LNCAP (cell line): ENCODE data around the gene TOLLIP.

Experiments
- TF ChIP-seq, protein P1 (sequence below): fragments of 450-650 bp; IDR thresholded peaks from 2 replicates; pipeline ENCODE4 v1.5.1; 2017; ENCODE audit warnings: mild to moderate bottlenecking

Gene TOLLIP

DNA sequence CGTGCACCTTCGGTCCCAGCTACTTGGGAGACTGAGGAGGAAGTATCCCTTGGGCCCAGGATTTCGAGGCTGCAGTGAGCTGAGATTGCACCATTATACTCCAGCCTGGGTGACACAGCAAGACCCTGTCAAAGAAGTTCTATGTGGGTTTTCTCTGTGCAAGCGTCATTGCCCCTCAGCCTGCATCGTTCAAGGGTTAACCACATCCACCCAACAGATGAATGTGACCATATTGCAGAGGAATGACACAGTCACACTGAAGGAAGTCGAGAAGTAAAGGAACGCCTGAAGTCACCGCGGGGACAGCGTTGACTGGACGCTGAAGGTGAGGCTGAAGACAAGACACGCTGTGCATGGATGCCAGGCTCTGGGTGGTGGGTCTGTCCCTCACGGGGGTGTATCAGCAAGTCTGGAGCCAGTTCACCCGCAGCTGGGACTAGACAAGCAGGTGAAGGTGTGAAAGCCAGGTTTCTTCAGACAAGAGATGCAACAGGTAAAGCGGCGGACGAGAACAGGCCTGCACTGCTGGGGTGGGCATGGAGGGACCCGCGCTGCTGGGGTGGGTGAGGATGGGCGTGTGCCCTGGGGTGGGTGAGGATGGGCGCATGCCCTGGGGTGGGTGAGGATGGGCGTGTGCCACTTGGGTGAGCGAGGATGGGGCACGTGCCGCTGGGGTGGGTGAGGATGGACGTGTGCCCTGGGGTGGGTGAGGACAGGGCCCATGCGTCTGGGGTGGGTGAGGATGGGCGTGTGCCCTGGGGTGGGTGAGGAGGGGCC is 36.5 kb upstream of the TOLLIP start:
- TF ChIP-seq, protein P1, sequence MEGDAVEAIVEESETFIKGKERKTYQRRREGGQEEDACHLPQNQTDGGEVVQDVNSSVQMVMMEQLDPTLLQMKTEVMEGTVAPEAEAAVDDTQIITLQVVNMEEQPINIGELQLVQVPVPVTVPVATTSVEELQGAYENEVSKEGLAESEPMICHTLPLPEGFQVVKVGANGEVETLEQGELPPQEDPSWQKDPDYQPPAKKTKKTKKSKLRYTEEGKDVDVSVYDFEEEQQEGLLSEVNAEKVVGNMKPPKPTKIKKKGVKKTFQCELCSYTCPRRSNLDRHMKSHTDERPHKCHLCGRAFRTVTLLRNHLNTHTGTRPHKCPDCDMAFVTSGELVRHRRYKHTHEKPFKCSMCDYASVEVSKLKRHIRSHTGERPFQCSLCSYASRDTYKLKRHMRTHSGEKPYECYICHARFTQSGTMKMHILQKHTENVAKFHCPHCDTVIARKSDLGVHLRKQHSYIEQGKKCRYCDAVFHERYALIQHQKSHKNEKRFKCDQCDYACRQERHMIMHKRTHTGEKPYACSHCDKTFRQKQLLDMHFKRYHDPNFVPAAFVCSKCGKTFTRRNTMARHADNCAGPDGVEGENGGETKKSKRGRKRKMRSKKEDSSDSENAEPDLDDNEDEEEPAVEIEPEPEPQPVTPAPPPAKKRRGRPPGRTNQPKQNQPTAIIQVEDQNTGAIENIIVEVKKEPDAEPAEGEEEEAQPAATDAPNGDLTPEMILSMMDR = no peak

DNA sequence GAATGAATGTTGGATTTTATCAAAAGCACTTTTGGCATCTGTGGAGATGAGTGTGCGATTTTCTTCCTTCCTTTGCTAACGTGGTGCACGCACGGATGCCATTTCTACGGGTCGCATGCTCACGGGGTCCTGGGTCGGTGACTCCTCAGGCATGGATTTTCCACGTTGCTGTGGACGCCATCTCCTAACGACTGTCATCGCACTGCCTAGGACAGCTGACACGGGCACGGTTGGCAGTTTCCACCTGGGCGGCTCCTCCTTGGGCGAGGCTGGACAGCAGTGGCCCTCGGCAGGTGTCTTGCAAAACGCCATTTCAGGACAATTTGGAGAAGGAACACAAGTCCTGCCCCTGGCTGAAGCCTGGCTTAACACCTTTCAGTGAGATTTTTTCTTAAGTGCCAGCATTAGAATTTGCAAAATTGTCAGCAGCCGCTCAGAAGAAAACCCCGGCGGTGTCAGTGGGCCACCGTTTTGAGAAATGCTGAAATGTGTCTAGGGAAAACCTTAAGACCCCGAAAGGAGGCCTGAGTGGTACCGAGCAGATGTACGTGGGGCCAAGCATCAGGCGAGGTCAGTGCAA is 34.7 kb upstream of the TOLLIP start:
- TF ChIP-seq, protein P1 = no peak

DNA sequence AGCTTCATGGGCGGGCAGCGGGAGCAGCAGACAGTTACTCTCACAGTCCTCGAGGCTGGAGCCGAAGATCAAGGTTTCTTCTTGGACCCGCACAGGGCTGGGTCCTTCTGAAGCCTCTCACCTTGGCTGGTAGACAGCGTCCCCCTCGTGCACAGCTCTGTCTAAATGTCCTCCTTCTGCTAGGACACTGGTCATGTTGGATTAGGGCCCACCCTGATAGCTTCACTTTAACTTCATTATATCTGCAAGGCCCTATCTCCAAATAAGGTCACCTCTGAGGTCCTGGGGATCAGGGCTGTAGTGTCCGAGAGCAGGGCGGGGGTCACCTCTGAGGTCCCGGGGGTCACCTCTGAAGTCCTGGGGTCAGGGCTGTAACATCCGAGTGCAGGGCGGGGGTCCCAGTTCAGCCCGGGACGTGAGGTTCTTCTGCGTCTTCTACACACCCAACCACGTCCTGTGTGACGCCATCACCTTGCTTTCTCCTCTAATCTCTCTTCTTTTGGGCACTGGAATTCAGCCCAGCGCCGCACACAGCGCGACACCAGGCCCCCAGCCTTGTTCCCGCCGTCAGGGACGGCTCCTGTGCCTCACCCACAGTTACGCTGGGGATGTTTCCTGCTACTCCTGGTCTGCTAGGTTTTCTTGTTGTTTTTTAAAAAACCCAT is 34.1 kb upstream of the TOLLIP start:
- TF ChIP-seq, protein P1 = no peak

DNA sequence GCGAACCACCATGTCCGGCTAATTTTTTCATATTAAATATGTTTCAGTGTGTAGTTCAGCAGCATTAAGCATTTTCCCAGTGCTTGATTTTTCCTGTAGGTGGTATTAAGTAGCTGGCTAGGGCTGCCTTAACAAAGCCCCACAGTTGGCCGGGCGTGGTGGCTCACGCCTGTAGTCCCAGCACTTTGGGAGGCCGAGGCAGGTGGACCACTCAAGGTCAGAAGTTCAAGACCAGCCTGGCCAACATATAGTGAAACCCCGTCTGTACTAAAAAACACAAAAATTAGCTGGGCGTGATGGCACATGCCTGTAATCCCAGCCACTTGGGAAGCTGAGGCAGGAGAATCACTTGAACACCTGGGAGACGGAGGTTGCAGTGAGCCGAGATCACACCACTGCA is 33.5 kb upstream of the TOLLIP start:
- TF ChIP-seq, protein P1 = no peak

DNA sequence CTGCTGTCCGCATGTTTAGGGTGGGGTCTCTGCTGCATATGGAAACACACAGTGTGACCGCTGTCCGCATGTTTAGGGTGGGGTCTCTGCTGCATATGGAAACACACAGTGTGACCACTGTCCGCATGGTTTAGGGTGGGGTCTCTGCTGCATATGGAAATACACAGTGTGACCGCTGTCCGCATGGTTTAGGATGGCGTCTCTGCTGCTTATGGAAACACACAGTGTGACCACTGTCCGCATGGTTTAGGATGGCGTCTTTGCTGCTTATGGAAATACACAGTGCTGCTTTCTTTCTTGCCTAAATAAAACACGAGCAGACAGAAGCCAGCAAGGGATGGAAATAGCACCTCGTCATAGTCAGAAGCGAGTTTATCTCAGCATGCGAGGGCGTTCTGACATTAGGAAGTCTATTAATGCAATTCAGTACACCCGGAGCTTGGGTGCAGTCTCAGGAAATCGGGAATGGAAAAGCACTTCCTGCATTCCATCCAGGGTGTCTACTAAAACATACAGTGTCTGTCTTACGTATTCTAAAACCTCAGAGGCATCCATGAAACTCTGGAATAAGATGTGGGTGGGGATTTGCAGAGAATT is 32.6 kb upstream of the TOLLIP start:
- TF ChIP-seq, protein P1 = no peak

DNA sequence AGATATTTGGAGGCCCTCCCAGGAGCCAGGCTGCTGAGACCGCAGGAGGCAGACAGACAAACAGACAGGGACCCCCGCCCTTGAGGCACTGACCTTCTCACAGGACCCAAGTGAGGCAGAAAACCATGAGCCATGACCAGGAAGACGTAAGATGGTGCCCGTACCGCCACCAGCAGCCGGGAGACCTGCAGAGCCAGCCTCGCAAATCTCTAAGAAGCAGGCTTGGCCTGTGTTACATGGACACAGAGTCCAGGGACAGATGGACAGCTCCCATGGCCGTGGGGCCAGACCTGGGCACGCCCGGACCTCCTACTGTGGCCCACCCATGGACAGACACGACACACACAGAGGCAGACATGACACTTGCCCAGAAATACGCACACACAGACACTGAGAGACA is 30.7 kb upstream of the TOLLIP start:
- TF ChIP-seq, protein P1 = no peak

DNA sequence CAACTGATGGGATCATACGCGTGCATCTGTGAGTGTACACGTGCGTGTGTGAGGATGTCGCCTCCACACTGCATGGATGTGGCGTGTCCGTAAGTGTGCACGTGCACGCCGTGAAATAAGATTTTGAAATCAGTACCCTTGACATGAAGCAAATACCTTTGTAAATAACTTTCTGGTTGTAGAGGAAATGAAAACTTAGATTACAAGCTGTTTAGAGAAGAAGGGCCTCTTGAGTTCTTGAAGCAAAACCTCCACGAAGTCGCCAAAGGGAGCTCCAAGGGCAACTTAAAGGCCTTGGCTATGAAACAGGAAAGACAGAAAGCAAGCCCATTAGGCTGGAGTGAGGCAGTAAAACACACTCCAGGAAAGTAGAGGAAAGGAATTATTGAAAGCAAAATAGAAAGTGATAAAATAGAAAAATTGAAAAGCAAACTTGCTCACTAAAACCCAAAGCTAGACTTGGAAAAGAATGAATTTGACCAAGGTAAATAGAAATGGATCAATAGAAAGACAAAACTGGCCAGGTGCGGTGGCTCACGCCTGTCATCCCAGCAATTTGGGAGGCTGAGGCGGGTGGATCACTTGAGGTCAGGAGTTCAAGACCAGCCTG is 29.7 kb upstream of the TOLLIP start:
- TF ChIP-seq, protein P1 = no peak
